Small intestine (tissue), 7 donors: ENCODE results near the gene CYP2W1. TPM values are rescaled to one million over a fixed set of nuclear protein-coding genes. Genes with fewer than 3 reads are reported as not detected.
"Not testable (repeated sequence)": the region's sequence is repeated elsewhere in the genome, so short reads cannot be mapped to it uniquely, and the experiment has no call there.

Source experiments
- DNase-seq, 2 donors: peaks; one replicate each; pipeline versions ENCODE4 v3.0.0 to v3.0.0-alpha.2; 2013
- FAIRE-seq: peaks from 2 replicates; lab custom pipeline; 2012; peaks lifted over from hg19 to GRCh38; lab: Jason Lieb, UNC
- H3K27ac ChIP-seq, 3 donors: one replicate each; pipeline ENCODE4 v1.5.1; 2013; ENCODE audit warnings: low read length in 2 of 3, mild to moderate bottlenecking in 2 of 3, control low read depth in 1 of 3, inconsistent platforms in 1 of 3, low read depth in 1 of 3, moderate library complexity in 1 of 3
- H3K27me3 ChIP-seq, 3 donors: one replicate each; pipeline ENCODE4 v1.6.1; 2013; ENCODE audit warnings: low read length in 3 of 3, inconsistent platforms in 1 of 3; ENCODE audit not compliant: control insufficient read depth in 3 of 3, insufficient read depth in 3 of 3
- H3K36me3 ChIP-seq, 3 donors: one replicate each; pipeline ENCODE4 v1.6.1; 2013; ENCODE audit warnings: low read length in 3 of 3, inconsistent platforms in 1 of 3, low read depth in 1 of 3, mild to moderate bottlenecking in 1 of 3, moderate library complexity in 1 of 3; ENCODE audit not compliant: control insufficient read depth in 3 of 3, insufficient read depth in 2 of 3
- H3K4me1 ChIP-seq, 3 donors: one replicate each; pipeline ENCODE4 v1.6.1; 2013; ENCODE audit warnings: low read length in 2 of 3, inconsistent platforms in 1 of 3, low read depth in 1 of 3, mild to moderate bottlenecking in 1 of 3, moderate library complexity in 1 of 3; ENCODE audit not compliant: control insufficient read depth in 3 of 3, insufficient read depth in 2 of 3
- H3K4me3 ChIP-seq, 3 donors: one replicate each; pipeline ENCODE4 v1.5.1; 2013; ENCODE audit warnings: low read length in 3 of 3, control low read depth in 1 of 3, inconsistent platforms in 1 of 3, low read depth in 1 of 3, mild to moderate bottlenecking in 1 of 3, moderate library complexity in 1 of 3
- H3K9me3 ChIP-seq, 2 donors: one replicate each; pipeline ENCODE4 v1.6.1; 2013; ENCODE audit warnings: low read depth in 1 of 2, low read length in 1 of 2; ENCODE audit not compliant: control insufficient read depth in 2 of 2, insufficient read depth in 1 of 2
- WGBS, 3 donors: extraction: QIAGEN DNeasy Blood & Tissue Kit; methylation state at CpG; one replicate each; pipeline ENCODE4 v1.1.7; 2013; 5-methylcytosine and 5-hydroxymethylcytosine counted together
- polyA plus RNA-seq, 4 donors: library from polyadenylated mRNA; stranded (reverse) in 3 of 4; unstranded in 1 of 4; fragments of 200-250 nt in 3 of 4; fragments of 120-200 nt in 1 of 4; gene quantifications; one replicate each; pipeline versions ENCODE4 v1.2.1 to v1.2.3, GENCODE V29; 2013
- donor health status: healthy with polysubstance abuse.
- donor health status: control.
- donor health status: control.
- donor health status: Bipolar disorder and iron deficiency.
- donor health status: healthy.

Gene CYP2W1
- polyA plus RNA-seq, 4 donors, result 0.81 to 1,098 (median 1.1) TPM

- Histone ChIP-seq H3K36me3 (peaks cover 0 to 52% (median 4%) of the 10 kb centered on the region in 3 donors), H3K4me1 (no peaks in the 10 kb centered on the region), H3K27ac (no peak overlapping the region), H3K4me3 (no peak overlapping the region), H3K9me3 (no peaks in the 10 kb centered on the region), H3K27me3 (no peaks in the 10 kb centered on the region)
- no peak for DNase-seq
- FAIRE-seq, result no peak
- 86 to 89% (median 89%) methylated on average over 37 to 52 of the region's 52 CpGs for WGBS, 3 donors
These were observed 17.3 kb downstream of the CYP2W1 start for GRCh38 chr7:999941-1000935.

DNA sequence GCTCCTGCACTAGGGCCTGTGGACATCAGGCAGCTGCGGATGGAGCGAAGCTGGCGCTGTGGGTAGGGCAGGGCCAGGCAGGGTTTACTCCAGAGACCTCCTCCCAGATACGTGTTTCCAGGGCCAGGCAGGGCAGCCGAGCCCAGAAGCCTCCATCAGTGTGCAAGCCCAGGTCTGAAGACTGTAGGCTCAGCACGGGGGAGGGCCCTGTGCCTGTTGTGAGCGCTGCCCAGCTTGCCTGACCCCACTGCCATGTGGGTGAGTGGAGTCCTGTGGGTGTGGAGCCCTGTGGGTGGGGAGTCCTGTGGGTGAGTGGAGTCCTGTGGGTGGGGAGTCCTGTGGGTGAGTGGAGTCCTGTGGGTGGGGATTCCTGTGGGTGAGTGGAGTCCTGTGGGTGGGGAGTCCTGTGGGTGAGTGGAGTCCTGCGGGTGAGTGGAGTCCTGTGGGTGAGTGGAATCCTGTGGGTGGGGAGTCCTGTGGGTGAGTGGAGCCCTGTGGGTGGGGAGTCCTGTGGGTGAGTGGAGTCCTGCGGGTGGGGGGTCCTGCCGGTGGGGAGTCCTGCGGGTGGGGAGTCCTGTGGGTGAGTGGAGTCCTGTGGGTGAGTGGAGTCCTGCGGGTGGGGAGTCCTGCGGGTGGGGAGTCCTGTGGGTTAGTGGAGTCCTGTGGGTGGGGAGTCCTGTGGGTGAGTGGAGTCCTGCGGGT, 18.2 kb downstream of the CYP2W1 start:
- not testable (repeated sequence) for DNase-seq, H3K9me3 ChIP-seq, H3K4me3 ChIP-seq, H3K27ac ChIP-seq, H3K4me1 ChIP-seq, FAIRE-seq, H3K27me3 ChIP-seq
- H3K36me3 ChIP-seq, result peaks cover 0 to 52% (median 4%) of the 10 kb centered on the region in 3 donors
- WGBS, 3 donors, result 89 to 93% (median 93%) methylated on average over 13 to 14 of the region's 14 CpGs

GRCh38 chr7:1002026-1002425, 19.0 kb downstream of the CYP2W1 start:
- FAIRE-seq, result not testable (repeated sequence)

DNA sequence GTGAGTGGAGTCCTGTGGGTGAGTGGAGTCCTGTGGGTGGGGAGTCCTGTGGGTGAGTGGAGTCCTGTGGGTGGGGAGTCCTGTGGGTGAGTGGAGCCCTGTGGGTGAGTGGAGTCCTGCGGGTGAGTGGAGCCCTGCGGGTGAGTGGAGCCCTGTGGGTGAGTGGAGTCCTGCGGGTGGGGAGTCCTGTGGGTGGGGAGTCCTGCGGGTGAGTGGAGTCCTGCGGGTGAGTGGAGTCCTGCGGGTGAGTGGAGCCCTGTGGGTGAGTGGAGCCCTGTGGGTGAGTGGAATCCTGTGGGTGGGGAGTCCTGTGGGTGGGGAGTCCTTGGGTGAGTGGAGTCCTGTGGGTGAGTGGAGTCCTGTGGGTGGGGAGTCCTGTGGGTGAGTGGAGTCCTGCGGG, 19.5 kb downstream of the CYP2W1 start:
- not testable (repeated sequence) for DNase-seq, FAIRE-seq, H3K27ac ChIP-seq, H3K4me1 ChIP-seq, H3K9me3 ChIP-seq, H3K27me3 ChIP-seq, H3K4me3 ChIP-seq
- H3K36me3 ChIP-seq, result peaks cover 0 to 49% (median 0%) of the 10 kb centered on the region in 3 donors
- 86 to 100% (median 89%) methylated on average over 1 to 6 of the region's 7 CpGs for WGBS, 3 donors

More at GRCh38 chr7:1002026-1002425, 19.0 kb downstream of the CYP2W1 start:
- not testable (repeated sequence) for H3K27me3 ChIP-seq, H3K27ac ChIP-seq, H3K4me3 ChIP-seq, H3K4me1 ChIP-seq, H3K9me3 ChIP-seq, DNase-seq
- 90 to 100% (median 96%) methylated on average over 4 of the region's 4 CpGs for WGBS, 3 donors
- peaks cover 0 to 49% (median under 1%) of the 10 kb centered on the region in 3 donors for H3K36me3 ChIP-seq

GRCh38 chr7:1004018-1004852, 21.3 kb downstream of the CYP2W1 start:
- FAIRE-seq (no peak), DNase-seq (no peak)
- H3K27ac ChIP-seq, result no peak overlapping the region
- peaks cover 0 to 59% (median 0%) of the 10 kb centered on the region in 3 donors for H3K36me3 ChIP-seq
- no peaks in the 10 kb centered on the region for H3K9me3 ChIP-seq
- no peaks in the 10 kb centered on the region for H3K4me1 ChIP-seq
- H3K4me3 ChIP-seq, result no peak overlapping the region
- 82 to 91% (median 90%) methylated on average over 31 to 32 of the region's 32 CpGs for WGBS, 3 donors
- H3K27me3 ChIP-seq, result no peaks in the 10 kb centered on the region

- FAIRE-seq (no peak), DNase-seq (no peak)
- Histone ChIP-seq H3K27ac (no peak overlapping the region), H3K27me3 (no peaks in the 10 kb centered on the region), H3K4me1 (no peaks in the 10 kb centered on the region), H3K9me3 (no peaks in the 10 kb centered on the region), H3K4me3 (no peak overlapping the region), H3K36me3 (peaks cover 0 to 61% (median 0%) of the 10 kb centered on the region in 3 donors)
- 94 to 96% (median 96%) methylated on average over 21 of the region's 21 CpGs for WGBS, 3 donors
These were observed 22.3 kb downstream of the CYP2W1 start for GRCh38 chr7:1005303-1005702.

- no peak for FAIRE-seq
- 40 to 74% (median 47%) methylated on average over 13 to 15 of the region's 15 CpGs for WGBS, 3 donors
- Histone ChIP-seq H3K9me3 (no peaks in the 10 kb centered on the region), H3K4me3 (no peak overlapping the region), H3K27ac (no peak overlapping the region), H3K27me3 (no peaks in the 10 kb centered on the region), H3K36me3 (peaks cover 0 to 63% (median 0%) of the 10 kb centered on the region in 3 donors), H3K4me1 (no peaks in the 10 kb centered on the region)
- peak in 1 of 2 donors; percentile 75 for DNase-seq
These were observed 24.9 kb downstream of the CYP2W1 start for GRCh38 chr7:1007901-1008300.
